CD4-positive, alpha-beta T cell (primary cell): ENCODE data around the gene ZHX3. TPM values are rescaled to one million over a fixed set of nuclear protein-coding genes. Genes with fewer than 3 reads are reported as not detected.

Experiments
- ATAC-seq: fragments of 200-7000 bp; cut with Tn5 transposase; one replicate; pipeline ENCODE4 v1.10.0; 2022; ENCODE audit warnings: mild to moderate bottlenecking; ENCODE audit not compliant: poor library complexity
- CTCF ChIA-PET: fragments of 350-600 bp; sonication (Branson Sonifier 250); formaldehyde crosslinking; loops from one replicate; lab custom pipeline; 2021; ENCODE audit warnings: antibody characterized with exemption, inconsistent platforms; lab: Charles Lee
- POLR2A ChIA-PET: fragments of 350-600 bp; sonication (Branson Sonifier 250); formaldehyde crosslinking; loops from one replicate; lab custom pipeline; 2021; ENCODE audit warnings: antibody characterized with exemption, inconsistent platforms; lab: Charles Lee
- DNase-seq, 14 experiments: peaks; one replicate each; pipeline ENCODE4 v3.0.0-alpha.2; 2013 to 2020; ENCODE audit warnings: mixed read lengths in 2 of 14
- H3K27ac ChIP-seq, 2 donors: one replicate each; pipeline versions ENCODE4 v1.5.1 to v1.7.0; 2013; ENCODE audit warnings: low read length in 2 of 2, low read depth in 1 of 2, mild to moderate bottlenecking in 1 of 2
- H3K27me3 ChIP-seq, 2 experiments: 1 replicate in 1 of 2; 2 replicates in 1 of 2; pipeline versions ENCODE4 v1.6.1 to v1.7.0; 2013; ENCODE audit warnings: low read length in 2 of 2, control low read depth in 1 of 2, mild to moderate bottlenecking in 1 of 2, moderate library complexity in 1 of 2; ENCODE audit not compliant: insufficient read depth in 2 of 2, control insufficient read depth in 1 of 2
- H3K36me3 ChIP-seq: one replicate; pipeline ENCODE4 v1.6.1; 2013; ENCODE audit warnings: low read length, control low read depth; ENCODE audit not compliant: insufficient read depth
- H3K4me1 ChIP-seq: one replicate; pipeline ENCODE4 v1.6.1; 2013; ENCODE audit warnings: low read length, control low read depth; ENCODE audit not compliant: insufficient read depth
- H3K4me3 ChIP-seq: one replicate; pipeline ENCODE4 v1.5.1; 2013; ENCODE audit warnings: mild to moderate bottlenecking, low read length, moderate library complexity
- H3K9me3 ChIP-seq, 2 experiments: 1 replicate in 1 of 2; 2 replicates in 1 of 2; pipeline versions ENCODE4 v1.6.1 to v1.7.0; 2013; ENCODE audit warnings: low read length in 2 of 2, mild to moderate bottlenecking in 2 of 2, control low read depth in 1 of 2, moderate library complexity in 1 of 2; ENCODE audit not compliant: control insufficient read depth in 1 of 2, insufficient read depth in 1 of 2
- H3K27ac Mint-ChIP-seq: one replicate; pipeline ENCODE4 v1.8.0; 2020; ENCODE audit warnings: mixed read lengths
- H3K27me3 Mint-ChIP-seq: one replicate; pipeline ENCODE4 v1.8.0; 2021; ENCODE audit warnings: mixed read lengths
- H3K36me3 Mint-ChIP-seq: one replicate; pipeline ENCODE4 v1.8.0; 2021; ENCODE audit warnings: low read depth, mixed read lengths
- H3K4me1 Mint-ChIP-seq: one replicate; pipeline ENCODE4 v1.8.0; 2021; ENCODE audit warnings: low read depth, mixed read lengths
- H3K4me3 Mint-ChIP-seq: one replicate; pipeline ENCODE4 v1.8.0; 2020; ENCODE audit warnings: mild to moderate bottlenecking, mixed read lengths
- H3K9me3 Mint-ChIP-seq: one replicate; pipeline ENCODE4 v1.8.0; 2020; ENCODE audit warnings: mixed read lengths
- CTCF ChIP-seq: fragments of 200-600 bp; IDR thresholded peaks from one replicate; pipeline ENCODE4 v1.8.0; 2022; ENCODE audit warnings: antibody characterized with exemption, mild to moderate bottlenecking
- intact Hi-C, 2 experiments: fragments of 100-400 bp; cut with DNase I in 1 of 2; cut with micrococcal nuclease in 1 of 2; formaldehyde crosslinking; loops; one replicate each; pipeline versions ENCODE4 v1.15.1 to v1.9.0; 2023 to 2025; cut with DNase I, micrococcal nuclease
- total RNA-seq, 174 experiments: library from RNA in 2 of 174; stranded (reverse) in 2 of 174; gene quantifications; one replicate each; pipeline ENCODE4 v1.2.3 and lab custom pipeline; 2021 to 2026

The ZHX3 gene
- total RNA-seq, 2 experiments from 2014 or later, result 6.6 to 7.6 TPM

- Histone ChIP-seq H3K4me3 (no peak overlapping the region), H3K4me1 (no peaks in the 10 kb centered on the region), H3K9me3 (no peaks in the 10 kb centered on the region), H3K27me3 (no peaks in the 10 kb centered on the region), H3K36me3 (no peaks in the 10 kb centered on the region), H3K27ac (no peak overlapping the region)
- ATAC-seq, result no peak
- peaks cover under 1% of the 10 kb centered on the region for H3K4me1 Mint-ChIP-seq
- TF ChIP-seq CTCF, result no peak
- no peak overlapping the region for H3K27ac Mint-ChIP-seq
- no peak for DNase-seq
- POLR2A ChIA-PET, result no interaction called here
- H3K9me3 Mint-ChIP-seq, result no peaks in the 10 kb centered on the region
- H3K36me3 Mint-ChIP-seq, result no peaks in the 10 kb centered on the region
- CTCF ChIA-PET, result no interaction called here
- no peaks in the 10 kb centered on the region for H3K27me3 Mint-ChIP-seq
- intact Hi-C loops, result no loop called here
- H3K4me3 Mint-ChIP-seq, result no peak overlapping the region
These were observed 99.1 kb downstream of the ZHX3 start for GRCh38 chr20:41218466-41218865.

- CTCF ChIA-PET, result interaction anchor here (0.9 kb wide), 1 partner anchor 82 kb away, joined by 3 read pairs; no protein-coding TSS in a partner anchor
- peaks cover 5% of the 10 kb centered on the region for H3K4me1 Mint-ChIP-seq
- POLR2A ChIA-PET, result no interaction called here
These were observed 100.1 kb downstream of the ZHX3 start for GRCh38 chr20:41217422-41217821.

GRCh38 chr20:41214666-41215065 lies 102.9 kb downstream of the ZHX3 start:
- ChIA-PET CTCF (no interaction called here), POLR2A (no interaction called here)
- no peaks in the 10 kb centered on the region for H3K36me3 Mint-ChIP-seq
- Histone ChIP-seq H3K9me3 (no peaks in the 10 kb centered on the region), H3K4me1 (no peaks in the 10 kb centered on the region), H3K27me3 (no peaks in the 10 kb centered on the region), H3K4me3 (no peak overlapping the region), H3K36me3 (no peaks in the 10 kb centered on the region), H3K27ac (no peak overlapping the region)
- H3K27me3 Mint-ChIP-seq, result no peaks in the 10 kb centered on the region
- TF ChIP-seq CTCF, result no peak
- intact Hi-C loops, result no loop called here
- H3K4me3 Mint-ChIP-seq, result no peak overlapping the region
- ATAC-seq (no peak), DNase-seq (no peak)
- peaks cover 5% of the 10 kb centered on the region for H3K4me1 Mint-ChIP-seq
- H3K9me3 Mint-ChIP-seq, result no peaks in the 10 kb centered on the region
- no peak overlapping the region for H3K27ac Mint-ChIP-seq

More at GRCh38 chr20:41217422-41217821, 100.1 kb downstream of the ZHX3 start:
- Mint-ChIP-seq H3K4me3 (no peak overlapping the region), H3K9me3 (no peaks in the 10 kb centered on the region), H3K27ac (no peak overlapping the region), H3K27me3 (no peaks in the 10 kb centered on the region), H3K36me3 (no peaks in the 10 kb centered on the region)
- no peaks in the 10 kb centered on the region for H3K9me3 ChIP-seq
- DNase-seq (no peak), ATAC-seq (no peak)
- H3K27ac ChIP-seq, result no peak overlapping the region
- H3K4me3 ChIP-seq, result no peak overlapping the region
- TF ChIP-seq CTCF, result no peak
- no peaks in the 10 kb centered on the region for H3K27me3 ChIP-seq
- H3K36me3 ChIP-seq, result no peaks in the 10 kb centered on the region
- intact Hi-C loops, result no loop called here
- no peaks in the 10 kb centered on the region for H3K4me1 ChIP-seq
